HepG2 (cell line): Measurements from ENCODE around the gene CBL. TPM values are rescaled to one million over a fixed set of nuclear protein-coding genes. Genes with fewer than 3 reads are reported as not detected.

ENCODE experiments used
- AFF4 ChIP-seq: sonication (generic); formaldehyde crosslinking; IDR thresholded peaks from 2 replicates; pipeline ENCODE4 v1.4.0; 2020; ENCODE audit warnings: missing genetic modification reagents
- ASH2L ChIP-seq: fragments of 300-600, 200-600 bp; sonication (generic); IDR thresholded peaks from 2 replicates; pipeline ENCODE4 v1.7.0; 2017; ENCODE audit warnings: low read depth, mild to moderate bottlenecking, moderate library complexity, mixed read lengths, low read length; ENCODE audit not compliant: insufficient read length
- BCL6 ChIP-seq: IDR thresholded peaks from 2 replicates; pipeline ENCODE4 v1.6.1; 2016; ENCODE audit warnings: missing genetic modification reagents, missing compliant biosample characterization
- CREB3 ChIP-seq: sonication (generic); formaldehyde crosslinking; IDR thresholded peaks from 2 replicates; pipeline ENCODE4 v1.5.0; 2020; ENCODE audit warnings: missing genetic modification reagents
- FOXP1 ChIP-seq, 2 experiments: fragments of 450-650 bp in 1 of 2; IDR thresholded peaks; 2 replicates each; pipeline ENCODE4 v1.6.1; 2017 to 2018; ENCODE audit warnings: antibody characterized with exemption in 1 of 2
- HMGXB4 ChIP-seq, 2 experiments: sonication (generic) in 1 of 2; formaldehyde crosslinking in 1 of 2; IDR thresholded peaks; 2 replicates each; pipeline versions ENCODE4 v1.4.0 to v1.6.1; 2018 to 2020; ENCODE audit warnings: missing genetic modification reagents in 2 of 2, borderline replicate concordance in 1 of 2, low read depth in 1 of 2, mild to moderate bottlenecking in 1 of 2, missing biosample characterization in 1 of 2
- KLF11 ChIP-seq: IDR thresholded peaks from 2 replicates; pipeline ENCODE4 v1.6.1; 2016; ENCODE audit warnings: missing compliant biosample characterization
- NFYC ChIP-seq: IDR thresholded peaks from 2 replicates; pipeline ENCODE4 v1.6.1; 2016; ENCODE audit warnings: missing genetic modification reagents, missing compliant biosample characterization
- NPAS2 ChIP-seq: sonication (generic); formaldehyde crosslinking; IDR thresholded peaks from 2 replicates; pipeline ENCODE4 v1.8.0; 2022; ENCODE audit warnings: mild to moderate bottlenecking, missing genetic modification reagents, borderline replicate concordance
- PATZ1 ChIP-seq: sonication (generic); formaldehyde crosslinking; IDR thresholded peaks from 2 replicates; pipeline ENCODE4 v1.4.0; 2020; ENCODE audit warnings: missing genetic modification reagents
- STAG1 ChIP-seq: sonication (generic); formaldehyde crosslinking; IDR thresholded peaks from 2 replicates; pipeline ENCODE4 v1.4.0; 2020; ENCODE audit warnings: missing genetic modification reagents
- ZBTB20 ChIP-seq: sonication (generic); formaldehyde crosslinking; IDR thresholded peaks from 2 replicates; pipeline ENCODE4 v1.8.1; 2023; ENCODE audit warnings: missing genetic modification reagents, low read depth, mild to moderate bottlenecking, borderline replicate concordance
- ZNF292 ChIP-seq: sonication (generic); formaldehyde crosslinking; IDR thresholded peaks from 2 replicates; pipeline ENCODE4 v1.8.1; 2022; ENCODE audit warnings: mild to moderate bottlenecking, low read depth, missing genetic modification reagents, borderline replicate concordance
- ZNF317 ChIP-seq: sonication (generic); formaldehyde crosslinking; IDR thresholded peaks from 2 replicates; pipeline ENCODE4 v1.5.0; 2020; ENCODE audit warnings: mild to moderate bottlenecking, missing genetic modification reagents
- ZNF333 ChIP-seq: sonication (generic); formaldehyde crosslinking; IDR thresholded peaks from 2 replicates; pipeline ENCODE4 v1.4.0; 2020; ENCODE audit warnings: mild to moderate bottlenecking, missing genetic modification reagents, borderline replicate concordance
- ZNF549 ChIP-seq: sonication (generic); formaldehyde crosslinking; IDR thresholded peaks from 2 replicates; pipeline ENCODE4 v1.5.0; 2020; ENCODE audit warnings: missing genetic modification reagents
- ZNF552 ChIP-seq: sonication (generic); formaldehyde crosslinking; IDR thresholded peaks from 2 replicates; pipeline ENCODE4 v1.9.0; 2022; ENCODE audit warnings: missing genetic modification reagents, mild to moderate bottlenecking, borderline replicate concordance
- ZNF660 ChIP-seq: sonication (generic); formaldehyde crosslinking; IDR thresholded peaks from 2 replicates; pipeline ENCODE4 v1.5.1; 2020; ENCODE audit warnings: mild to moderate bottlenecking, low read depth, missing genetic modification reagents, borderline replicate concordance
- polyA plus RNA-seq, 8 experiments: library from polyadenylated mRNA; depleted of rRNA in 3 of 8; stranded (reverse) in 7 of 8; unstranded in 1 of 8; fragments of >200 nt; fragmentation: Illumina TruSeq in 4 of 8; extraction: Trizol in 4 of 8; gene quantifications; 2 replicates each; pipeline versions ENCODE4 v1.2.1 to v1.2.3, GENCODE V29; 2011 to 2016; ENCODE audit warnings: low read depth in 4 of 8, missing spikeins in 1 of 8, mixed read lengths in 1 of 8; ENCODE audit not compliant: insufficient read depth in 1 of 8
- total RNA-seq, 5 experiments: library from RNA; depleted of rRNA; stranded (reverse); fragments of >200 nt; fragmentation: Illumina TruSeq; extraction: Trizol; gene quantifications; 2 replicates each; pipeline ENCODE4 v1.2.3, GENCODE V29; 2016; ENCODE audit warnings: low read depth in 1 of 5

CBL gene
- total and polyA plus RNA-seq, 2 of the 13 experiments (the other 11 are each of a cell fraction or from before 2014, with no cell fraction given), result 6.6 to 7.4 TPM

GRCh38 chr11:119338318-119338890 lies 132.3 kb downstream of the CBL start (continued):
- TF ChIP-seq ZNF552 (CRISPR knock-in tag) (no peak), ZNF549 (CRISPR knock-in tag) (no peak), ZNF317 (CRISPR knock-in tag) (peak; percentile 28; the same call in 1 of the 2 replicates), KLF11 (no peak), BCL6 (CRISPR knock-in tag) (0 out of 2 replicates have a peak, but pooled peaks have one; percentile 17), AFF4 (CRISPR knock-in tag) (no peak), ZNF333 (no peak), CREB3 (no peak), ASH2L (peak; percentile 30), ZNF660 (CRISPR knock-in tag) (no peak), NFYC (no peak; the same call in 1 of the 2 replicates), ZNF292 (CRISPR knock-in tag) (no peak), NPAS2 (CRISPR knock-in tag) (no peak), HMGXB4 (CRISPR knock-in tag; IDR thresholded peaks at IDR 0.05; ENCODE audit: borderline replicate concordance in 1 of 2, low read depth in 1 of 2) (peak; percentile 52 to 53; a peak in 2 of 4 replicates), ZBTB20 (no peak), FOXP1 (IDR thresholded peaks at IDR 0.05) (no peak), FOXP1 (CRISPR knock-in tag; IDR thresholded peaks at IDR 0.05) (no peak), STAG1 (peak; percentile 52), PATZ1 (peak; percentile 37; the same call in 1 of the 2 replicates)
- TF ChIP-seq, all 625 proteins: peak for 23
